ENCODE results near the gene CNOT2.
"Not testable (repeated sequence)": the region's sequence is repeated elsewhere in the genome, so short reads cannot be mapped to it uniquely, and the experiment has no call there.

CNOT2 gene

DNA sequence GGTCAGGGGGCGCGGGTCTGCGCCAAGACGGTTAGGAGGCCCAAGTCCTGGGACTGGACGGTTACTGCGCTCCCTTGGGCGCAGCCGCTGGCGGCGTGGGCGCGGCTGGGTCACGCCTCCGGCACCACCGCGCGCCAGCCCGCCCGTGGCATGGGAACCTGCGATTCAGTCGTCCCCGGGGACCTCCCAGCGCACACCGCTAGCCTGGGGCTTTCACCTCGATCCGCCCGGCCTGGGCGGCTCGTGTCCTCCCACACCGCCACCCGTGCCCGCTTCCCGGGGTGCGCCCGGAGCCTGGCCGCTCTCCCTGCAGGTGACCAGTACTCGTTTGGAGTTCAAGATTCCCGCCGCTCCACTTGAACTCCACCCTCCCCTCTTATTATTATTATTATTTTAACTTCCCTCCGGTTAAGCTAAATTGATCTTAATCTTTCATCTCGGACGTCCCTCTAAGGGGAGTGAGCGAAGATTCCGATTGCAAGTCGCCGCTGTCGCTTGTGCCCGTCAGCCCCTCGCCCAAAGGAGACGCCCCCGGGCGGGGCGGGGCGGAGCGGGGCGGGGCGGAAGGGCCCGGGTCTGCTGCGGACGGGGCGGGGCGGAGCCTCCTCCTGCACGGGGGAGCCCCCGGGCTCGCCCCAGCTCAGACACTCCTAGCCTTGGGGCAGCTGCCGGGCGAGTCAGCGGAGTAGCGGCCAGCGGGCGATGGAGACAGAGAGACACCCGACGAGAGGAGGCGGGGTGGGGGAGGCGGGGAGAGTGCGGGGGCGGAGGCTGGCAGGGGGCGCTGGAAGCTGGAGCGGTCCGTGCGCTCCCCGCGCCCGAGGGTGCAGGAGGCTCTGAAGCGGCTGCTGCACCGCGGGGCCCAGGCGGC is 122.7 kb downstream of the CNOT2 start, which contains the start of gene KCNMB4:
TSS of gene KCNMB4 (plus strand) at position 643 of the 871 bp plus-strand sequence. CDS start 445 bp downstream, outside the sequence.
- DNase-seq (ENCODE audit: low spot score): peak; percentile 35

DNA sequence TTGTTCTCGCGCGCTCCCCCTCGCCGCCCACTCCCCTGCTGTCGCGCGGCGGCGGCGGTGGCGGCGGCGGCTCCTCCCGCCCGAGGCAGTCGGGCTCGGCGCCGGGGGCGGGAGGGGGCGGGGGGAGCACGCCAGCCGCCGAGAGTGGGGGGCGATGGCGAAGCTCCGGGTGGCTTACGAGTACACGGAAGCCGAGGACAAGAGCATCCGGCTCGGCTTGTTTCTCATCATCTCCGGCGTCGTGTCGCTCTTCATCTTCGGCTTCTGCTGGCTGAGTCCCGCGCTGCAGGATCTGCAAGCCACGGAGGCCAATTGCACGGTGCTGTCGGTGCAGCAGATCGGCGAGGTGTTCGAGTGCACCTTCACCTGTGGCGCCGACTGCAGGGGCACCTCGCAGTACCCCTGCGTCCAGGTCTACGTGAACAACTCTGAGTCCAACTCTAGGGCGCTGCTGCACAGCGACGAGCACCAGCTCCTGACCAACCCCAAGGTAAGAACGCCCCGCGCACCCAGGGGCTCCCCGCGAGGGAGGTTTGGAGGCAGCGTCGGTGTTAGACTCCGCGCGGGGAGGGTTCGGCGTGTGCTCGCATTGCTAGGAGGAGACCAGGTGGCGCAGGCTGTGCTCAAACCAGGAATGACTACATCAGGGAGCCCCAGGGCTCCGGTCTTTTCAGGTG is 123.5 kb downstream of the CNOT2 start:
- peak; percentile 25 for DNase-seq (ENCODE audit: low spot score)

DNA sequence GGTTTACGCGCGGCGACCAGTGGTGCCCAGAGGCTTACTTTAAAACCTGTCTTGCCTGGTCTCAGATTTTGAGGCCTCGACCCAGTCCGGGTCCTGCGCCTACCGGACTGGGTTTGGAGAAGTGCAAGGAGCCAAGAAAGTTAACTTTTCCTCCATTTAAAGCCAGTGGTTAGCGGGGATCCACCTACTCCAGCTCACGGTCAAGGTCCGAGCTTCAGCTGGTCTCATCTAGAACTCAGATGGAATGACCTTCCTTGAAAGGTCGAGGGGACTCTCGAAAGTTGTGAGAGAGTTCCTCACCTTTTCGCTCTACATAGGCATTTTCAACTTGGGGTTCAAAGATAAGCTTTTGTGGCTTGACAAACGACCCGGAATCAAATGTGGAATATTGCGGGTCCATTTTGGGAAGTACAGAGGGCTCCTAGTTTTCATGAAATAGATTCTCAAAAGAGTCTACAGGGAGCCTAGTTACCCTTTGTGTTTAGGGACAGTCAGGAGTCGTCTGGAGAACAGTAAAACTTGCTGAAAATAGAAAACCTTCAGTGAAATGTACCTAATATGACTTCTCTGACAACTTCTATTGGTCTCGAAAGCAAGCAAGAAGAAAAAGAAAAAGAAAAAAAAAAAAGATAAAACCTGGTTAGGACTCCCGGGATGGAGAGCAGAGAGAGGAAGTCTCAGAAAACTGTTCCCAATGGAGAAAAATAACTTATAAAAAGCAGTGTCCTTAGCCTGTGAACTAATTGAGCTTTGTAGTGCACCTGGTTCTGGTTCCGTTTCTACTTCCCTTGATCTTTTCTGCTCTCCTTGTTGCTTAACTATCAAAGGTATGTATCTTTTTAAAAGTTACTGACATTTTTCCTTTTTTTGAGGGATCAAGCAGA is 124.3 kb downstream of the CNOT2 start:
- peak; percentile 6 for DNase-seq (ENCODE audit: low spot score)

DNA sequence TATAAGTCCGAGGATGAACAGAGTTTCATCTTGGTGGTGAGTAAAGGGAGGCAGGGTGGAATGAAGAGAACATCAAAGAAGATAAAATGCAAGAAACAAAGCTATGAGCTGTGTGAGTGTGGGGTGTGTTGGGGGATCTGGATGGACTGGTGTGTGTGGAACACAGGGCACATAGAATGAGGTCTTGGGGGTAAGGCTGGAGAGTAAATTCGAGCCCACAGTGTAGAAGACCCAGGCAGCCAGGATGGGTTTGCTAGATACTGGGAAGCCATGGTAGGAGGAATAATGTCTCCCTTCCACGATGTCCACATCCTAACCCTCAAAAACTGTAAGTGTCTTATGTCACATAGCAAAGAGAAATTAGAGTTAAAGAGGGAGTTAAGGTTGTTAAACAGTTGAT is 129.6 kb downstream of the CNOT2 start:
- no peak for DNase-seq (ENCODE audit: low spot score)

DNA sequence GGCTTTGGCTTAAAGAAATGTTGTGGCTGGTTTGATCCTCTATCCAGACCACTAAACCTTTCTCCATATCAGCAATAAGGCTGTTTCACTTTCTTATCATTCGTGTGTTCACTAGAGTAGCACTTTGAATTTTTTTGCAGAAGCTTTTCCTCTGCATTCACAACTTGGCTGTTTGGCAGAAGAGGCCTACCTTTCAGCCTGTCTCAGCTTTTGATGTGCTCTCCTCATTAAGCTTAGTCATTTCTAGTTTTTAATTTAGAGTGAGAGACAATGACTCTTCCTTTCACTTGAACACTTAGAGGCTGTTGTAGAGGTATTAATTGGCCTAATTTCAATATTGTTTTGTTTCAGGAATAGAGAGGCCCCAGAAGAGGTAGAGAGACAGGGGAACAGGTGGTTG is 136.6 kb downstream of the CNOT2 start:
- no peak for DNase-seq (ENCODE audit: low spot score)

DNA sequence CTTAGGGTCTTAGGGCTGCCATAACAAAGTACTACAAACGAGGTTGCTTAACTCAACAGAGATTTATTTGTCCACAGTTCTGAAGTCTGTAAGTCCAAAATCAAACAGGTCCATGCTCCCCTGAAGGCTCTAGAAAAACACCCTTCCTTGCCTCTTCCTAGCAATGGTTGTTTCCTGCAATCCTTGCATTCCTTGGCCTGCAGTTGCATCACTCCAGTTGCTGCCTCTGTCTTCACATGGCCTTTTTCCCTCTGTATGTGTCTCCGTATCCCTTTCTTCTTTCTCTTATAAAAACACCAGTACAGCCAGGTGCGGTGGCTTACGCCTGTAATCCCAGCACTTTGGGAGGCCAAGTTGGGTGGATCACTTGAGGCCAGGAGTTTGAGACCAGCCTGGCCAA is 140.3 kb downstream of the CNOT2 start:
- no peak for DNase-seq (ENCODE audit: low spot score)

DNA sequence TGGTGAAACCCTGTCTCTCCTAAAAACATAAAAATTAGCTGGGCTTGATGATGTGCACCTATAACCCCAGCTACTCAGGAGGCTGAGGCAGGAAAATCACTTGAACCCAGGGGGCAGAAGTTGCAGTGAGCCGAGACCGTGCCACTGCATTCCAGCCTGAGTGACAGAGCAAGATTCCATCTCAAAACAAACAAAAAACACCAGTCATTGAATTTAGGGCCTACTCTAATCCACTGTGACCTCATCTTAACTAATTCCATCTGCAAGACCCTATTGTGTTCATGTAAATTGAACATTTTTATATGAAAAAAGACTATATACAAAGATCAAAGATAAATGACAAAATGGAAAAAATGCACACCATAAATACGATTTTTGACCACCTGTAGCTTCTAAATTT is 140.7 kb downstream of the CNOT2 start:
- DNase-seq (ENCODE audit: low spot score): no peak

DNA sequence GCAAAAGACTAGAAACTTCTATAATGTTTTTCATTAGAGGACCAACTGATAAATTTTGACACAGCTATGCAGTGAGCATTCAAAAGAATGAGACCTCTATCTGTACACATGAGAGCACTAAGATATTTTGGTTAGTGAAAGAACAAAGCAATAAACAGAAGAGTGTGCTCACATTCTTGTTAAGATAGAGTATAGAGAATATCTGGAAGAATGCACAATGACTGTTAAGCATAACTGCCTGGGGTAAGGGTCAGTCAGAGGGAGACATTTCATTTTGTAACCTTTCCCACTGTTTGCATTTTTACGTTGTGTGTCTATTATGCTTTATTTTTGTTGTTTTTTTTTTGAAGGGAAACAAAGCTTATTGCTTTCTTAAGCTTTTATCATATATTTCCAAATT is 143.5 kb downstream of the CNOT2 start:
- no peak for DNase-seq (ENCODE audit: low spot score)

DNA sequence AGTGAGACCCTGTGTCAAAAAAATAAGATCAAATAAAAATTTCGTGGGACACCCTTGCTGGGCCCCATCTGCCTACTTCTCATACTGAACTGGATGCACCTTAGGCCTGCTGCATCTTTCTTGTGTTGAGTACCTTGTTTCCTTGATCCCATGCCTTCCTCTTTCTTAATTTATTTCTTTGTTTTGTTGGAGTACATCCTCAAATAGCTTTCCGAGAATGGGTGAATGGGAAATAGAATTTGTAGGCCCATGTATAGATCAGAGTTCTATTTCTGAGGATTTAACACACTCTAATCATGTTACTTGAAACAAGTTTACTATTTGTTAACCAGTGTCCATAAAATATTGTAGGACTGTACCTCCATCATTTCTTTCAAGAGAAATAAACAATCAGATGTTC is 146.4 kb downstream of the CNOT2 start:
- DNase-seq (ENCODE audit: low spot score): no peak

DNA sequence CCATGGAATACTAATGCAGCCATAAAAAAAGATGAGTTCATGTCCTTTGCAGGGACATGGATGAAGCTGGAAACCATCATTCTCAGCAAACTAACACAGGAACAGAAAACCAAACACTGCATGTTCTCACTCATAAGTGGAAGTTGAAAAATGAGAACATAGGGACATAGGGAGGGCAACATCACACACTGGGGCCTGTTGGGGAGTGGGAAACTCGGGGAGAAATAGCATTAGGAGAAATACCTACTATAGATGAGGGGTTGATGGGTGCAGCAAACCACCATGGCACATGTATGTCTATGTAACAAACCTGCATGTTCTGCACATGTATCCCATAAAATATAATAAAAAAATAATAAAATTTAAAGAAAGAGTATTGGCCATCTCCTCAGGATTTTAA is 149.4 kb downstream of the CNOT2 start:
- DNase-seq (ENCODE audit: low spot score): not testable (repeated sequence)

DNA sequence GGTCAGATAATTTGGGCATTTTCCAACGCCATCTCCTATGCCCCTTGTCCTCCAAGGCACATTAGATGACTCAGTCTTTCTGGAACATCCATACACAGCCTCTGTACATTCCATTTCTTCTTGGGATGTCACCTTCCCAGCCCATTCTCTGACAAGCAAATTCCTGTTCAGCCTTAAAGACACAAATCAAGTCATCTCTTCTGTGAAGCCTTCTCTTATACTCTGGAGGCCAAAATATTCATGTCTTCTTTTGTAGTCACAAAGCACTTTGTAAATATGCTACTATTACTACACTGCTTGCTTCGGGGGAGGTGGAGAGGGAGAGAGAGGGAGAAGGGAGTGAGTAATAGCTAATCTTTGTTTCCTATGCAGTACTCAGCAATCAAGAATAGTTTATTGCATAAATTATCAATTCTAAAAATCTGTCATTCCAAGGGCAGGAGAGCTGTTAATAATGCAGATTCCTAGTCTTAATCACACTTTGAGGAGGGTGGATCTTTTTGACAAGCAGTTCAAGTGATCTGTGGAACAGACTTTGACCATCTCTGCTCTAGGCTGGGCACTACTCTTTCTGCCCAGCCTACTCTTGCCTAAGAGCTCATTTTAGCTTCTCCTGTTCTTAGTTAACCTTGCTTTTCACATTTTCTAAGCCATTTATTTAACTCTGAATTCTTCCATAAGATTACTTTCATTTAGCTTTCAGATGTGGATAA is 150.7 kb downstream of the CNOT2 start:
- DNase-seq (ENCODE audit: low spot score): peak; percentile 19

DNA sequence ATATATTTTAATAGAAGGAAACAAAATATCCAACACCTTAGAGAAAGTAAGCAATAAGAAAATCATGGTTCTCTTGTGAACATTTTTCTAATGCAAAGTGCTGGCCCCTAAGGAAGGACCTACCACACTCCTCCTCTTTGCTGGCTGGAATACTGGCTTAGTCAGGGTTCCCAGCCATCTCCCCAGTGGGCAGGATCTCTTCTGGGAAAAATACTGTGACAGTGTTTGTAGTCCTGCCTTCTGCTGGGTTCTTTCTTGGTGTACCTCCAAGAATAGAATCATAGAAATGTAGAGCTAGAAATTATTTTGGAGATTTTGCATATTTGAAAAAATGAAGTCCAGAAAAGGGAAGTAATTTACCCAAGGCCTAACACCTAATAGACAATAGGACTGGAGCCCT is 154.8 kb downstream of the CNOT2 start:
- no peak for DNase-seq (ENCODE audit: low spot score)

DNA sequence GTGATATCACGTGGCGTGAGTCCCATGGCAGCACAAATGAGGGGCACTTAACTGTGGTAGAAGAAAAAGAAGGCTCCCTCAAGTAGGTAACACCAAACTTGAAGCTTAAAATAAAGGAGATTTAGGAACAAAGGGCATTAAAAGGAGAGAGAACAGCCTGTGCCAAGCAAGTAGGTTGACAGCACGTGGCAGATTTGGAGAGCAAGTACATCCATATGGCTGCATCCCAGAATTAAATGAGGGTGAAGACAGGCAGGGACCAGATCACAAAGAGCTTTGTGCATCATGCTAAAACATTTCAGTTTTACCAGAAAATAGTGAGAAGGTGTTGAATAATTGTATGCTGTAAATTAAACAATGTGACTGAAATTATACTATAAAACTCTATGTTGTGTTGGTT is 155.6 kb downstream of the CNOT2 start:
- DNase-seq (ENCODE audit: low spot score): no peak

DNA sequence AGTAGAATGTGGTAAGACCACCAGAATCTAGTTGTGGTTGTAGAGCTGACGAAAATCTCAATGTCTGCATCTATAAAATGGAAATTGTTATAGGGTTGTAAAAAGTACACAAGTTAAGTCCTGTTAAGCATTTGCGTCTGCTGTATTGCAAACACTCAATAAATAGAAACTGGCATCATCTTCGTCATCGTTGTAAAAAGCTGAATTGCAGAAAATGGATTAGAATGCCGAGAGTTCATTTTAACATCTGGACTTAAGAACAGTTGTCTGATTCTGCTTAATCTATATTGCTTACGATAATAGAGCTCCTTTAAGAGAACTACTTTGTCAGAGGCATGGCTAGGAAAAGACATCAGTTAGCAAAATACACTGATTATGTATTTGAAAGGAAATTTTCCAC is 156.1 kb downstream of the CNOT2 start:
- DNase-seq (ENCODE audit: low spot score): no peak

DNA sequence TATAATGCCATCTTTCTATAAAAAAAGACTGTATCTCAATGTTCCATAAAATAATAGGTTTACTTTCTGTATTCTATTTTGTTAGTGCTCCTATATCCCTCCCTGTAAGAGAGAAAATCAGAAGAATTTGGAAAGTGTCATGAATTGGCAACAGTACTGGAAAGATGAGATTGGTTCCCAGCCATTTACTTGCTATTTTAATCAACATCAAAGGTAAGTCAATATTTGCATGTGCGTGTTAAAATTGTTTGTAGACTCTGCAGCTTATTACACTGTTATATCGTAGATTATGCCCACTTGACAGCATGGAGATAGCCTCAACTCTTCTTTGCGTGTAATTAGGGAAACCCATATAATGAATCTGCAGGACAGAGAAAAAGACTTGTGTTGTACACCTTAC is 156.9 kb downstream of the CNOT2 start:
- DNase-seq (ENCODE audit: low spot score): no peak

DNA sequence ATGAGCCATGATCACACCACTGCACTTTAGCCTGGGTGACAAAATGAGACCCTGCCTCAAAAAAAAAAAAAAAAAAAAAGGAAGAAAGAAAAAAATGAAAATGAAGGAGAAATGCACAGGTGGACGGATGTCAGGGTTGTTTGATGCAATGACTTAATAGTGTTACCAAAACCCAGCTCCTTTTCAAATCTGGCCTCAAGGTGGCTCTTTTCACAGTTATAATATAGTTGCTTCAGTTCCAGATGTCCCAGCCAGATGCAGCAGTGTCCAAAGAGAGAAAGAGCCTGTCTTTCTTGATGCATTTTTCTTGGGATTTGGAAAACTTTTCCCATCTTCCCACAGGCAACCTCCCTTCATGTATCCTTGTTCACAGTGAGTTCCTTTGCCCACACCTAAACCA is 159.4 kb downstream of the CNOT2 start:
- DNase-seq (ENCODE audit: low spot score): no peak

DNA sequence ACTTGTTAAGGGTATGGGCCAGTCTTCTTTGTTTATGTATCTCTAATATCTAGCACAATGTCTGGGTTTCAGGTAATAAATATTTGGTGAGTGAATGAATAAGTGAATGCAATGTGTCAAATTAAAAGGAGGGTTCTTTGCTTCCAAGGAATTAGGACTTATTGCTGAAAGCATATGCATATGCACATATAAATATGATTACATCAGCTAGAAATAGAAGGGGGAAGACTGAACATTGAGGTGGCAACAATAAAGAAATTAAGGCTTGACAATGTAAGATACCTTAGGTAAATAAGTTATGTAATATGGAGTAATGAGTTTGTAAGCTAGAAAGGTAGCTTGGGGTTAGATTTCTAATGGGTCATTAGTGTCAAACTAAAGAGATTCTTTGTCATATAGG is 160.6 kb downstream of the CNOT2 start:
- no peak for DNase-seq (ENCODE audit: low spot score)

All from AG08395 (cell line).